CD4-positive, alpha-beta memory T cell (primary cell): ENCODE data around the gene MCM5. TPM values are rescaled to one million over a fixed set of nuclear protein-coding genes. Genes with fewer than 3 reads are reported as not detected.

Experiments
- CTCF ChIA-PET: fragments of 350-600 bp; sonication (Branson Sonifier 250); formaldehyde crosslinking; loops from one replicate; lab custom pipeline; 2021; ENCODE audit warnings: inconsistent platforms; ENCODE audit not compliant: partially characterized antibody; lab: Charles Lee
- POLR2A ChIA-PET: fragments of 350-600 bp; sonication (Branson Sonifier 250); formaldehyde crosslinking; loops from one replicate; lab custom pipeline; 2021; ENCODE audit not compliant: partially characterized antibody; lab: Charles Lee
- DNase-seq, 5 donors: peaks; one replicate each; pipeline versions ENCODE4 v3.0.0 to v3.0.0-alpha.2; 2020 to 2022; ENCODE audit warnings: mixed read lengths in 1 of 5
- H3K27ac ChIP-seq: one replicate; pipeline ENCODE4 v1.7.0; 2013; ENCODE audit warnings: low read depth, low read length
- H3K27me3 ChIP-seq: 2 replicates; pipeline ENCODE4 v1.7.0; 2013; ENCODE audit warnings: mild to moderate bottlenecking, low read length, moderate library complexity; ENCODE audit not compliant: insufficient read depth
- H3K36me3 ChIP-seq: 2 replicates; pipeline ENCODE4 v1.7.0; 2013; ENCODE audit warnings: mild to moderate bottlenecking, low read length, moderate library complexity; ENCODE audit not compliant: insufficient read depth
- H3K4me1 ChIP-seq: 2 replicates; pipeline ENCODE4 v1.7.0; 2013; ENCODE audit warnings: mild to moderate bottlenecking, low read length, moderate library complexity; ENCODE audit not compliant: insufficient read depth
- H3K4me3 ChIP-seq, 2 donors: one replicate each; pipeline ENCODE4 v1.7.0; 2013; ENCODE audit warnings: low read length in 2 of 2, mild to moderate bottlenecking in 1 of 2
- H3K9me3 ChIP-seq, 2 donors: one replicate each; pipeline ENCODE4 v1.7.0; 2013; ENCODE audit warnings: low read length in 2 of 2, control low read depth in 1 of 2; ENCODE audit not compliant: control insufficient read depth in 1 of 2
- H3K27ac Mint-ChIP-seq, 7 donors: one replicate each; pipeline ENCODE4 v1.8.0; 2020 to 2021; ENCODE audit warnings: mixed read lengths in 7 of 7, mild to moderate bottlenecking in 6 of 7, inconsistent platforms in 3 of 7, moderate library complexity in 3 of 7
- H3K27me3 Mint-ChIP-seq, 2 donors: one replicate each; pipeline ENCODE4 v1.8.0; 2020 to 2021; ENCODE audit warnings: mixed read lengths in 2 of 2
- H3K36me3 Mint-ChIP-seq, 2 donors: one replicate each; pipeline ENCODE4 v1.8.0; 2020 to 2021; ENCODE audit warnings: mixed read lengths in 2 of 2, inconsistent platforms in 1 of 2, mild to moderate bottlenecking in 1 of 2
- H3K4me1 Mint-ChIP-seq, 4 donors: one replicate each; pipeline ENCODE4 v1.8.0; 2020 to 2021; ENCODE audit warnings: mixed read lengths in 4 of 4, mild to moderate bottlenecking in 1 of 4
- H3K4me3 Mint-ChIP-seq, 8 donors: one replicate each; pipeline ENCODE4 v1.8.0; 2020 to 2021; ENCODE audit warnings: mixed read lengths in 8 of 8, mild to moderate bottlenecking in 7 of 8, moderate library complexity in 6 of 8, inconsistent platforms in 3 of 8
- H3K9me3 Mint-ChIP-seq, 8 donors: one replicate each; pipeline ENCODE4 v1.8.0; 2020 to 2021; ENCODE audit warnings: mixed read lengths in 8 of 8, mild to moderate bottlenecking in 5 of 8, inconsistent platforms in 3 of 8, moderate library complexity in 1 of 8
- intact Hi-C: fragments of 100-400 bp; cut with micrococcal nuclease; formaldehyde crosslinking; loops from one replicate; pipeline ENCODE4 v1.15.1; 2023
- polyA plus RNA-seq, 2 donors: library from polyadenylated mRNA; unstranded; fragments of 300-500 nt; fragmentation: Illumina TruSeq; gene quantifications; one replicate each; pipeline ENCODE4 v1.2.3, GENCODE V29; 2021
- total RNA-seq, 2 experiments: library from RNA; stranded (reverse); gene quantifications; one replicate each; pipeline ENCODE4 v1.2.3, GENCODE V29; 2021

The MCM5 gene
- total and polyA plus RNA-seq, 4 experiments from 2014 or later: 22.0 to 58.1 (median 37.7) TPM

GRCh38 chr22:35379146-35379993, 20.6 kb upstream of the MCM5 start:
- CTCF ChIA-PET: no interaction called here
- intact Hi-C loops: no loop called here
- H3K27ac Mint-ChIP-seq: no peak overlapping the region
- H3K27me3 Mint-ChIP-seq: no peaks in the 10 kb centered on the region
- H3K27ac ChIP-seq: no peak overlapping the region
- H3K4me1 ChIP-seq: peaks cover 22% of the 10 kb centered on the region
- H3K4me1 Mint-ChIP-seq: peaks cover 6 to 22% (median 15%) of the 10 kb centered on the region in 4 donors
- H3K27me3 ChIP-seq: peaks cover 7% of the 10 kb centered on the region
- no peak overlapping the region for H3K4me3 ChIP-seq
- DNase-seq: no peak
- POLR2A ChIA-PET: no interaction called here
- H3K36me3 ChIP-seq: no peaks in the 10 kb centered on the region
- H3K9me3 Mint-ChIP-seq: peaks cover 0 to 2% (median 0%) of the 10 kb centered on the region in 8 donors
- peak overlapping the region in 1 of 8 donors; percentile 16 for H3K4me3 Mint-ChIP-seq
- no peaks in the 10 kb centered on the region for H3K9me3 ChIP-seq
- H3K36me3 Mint-ChIP-seq: no peaks in the 10 kb centered on the region

DNA sequence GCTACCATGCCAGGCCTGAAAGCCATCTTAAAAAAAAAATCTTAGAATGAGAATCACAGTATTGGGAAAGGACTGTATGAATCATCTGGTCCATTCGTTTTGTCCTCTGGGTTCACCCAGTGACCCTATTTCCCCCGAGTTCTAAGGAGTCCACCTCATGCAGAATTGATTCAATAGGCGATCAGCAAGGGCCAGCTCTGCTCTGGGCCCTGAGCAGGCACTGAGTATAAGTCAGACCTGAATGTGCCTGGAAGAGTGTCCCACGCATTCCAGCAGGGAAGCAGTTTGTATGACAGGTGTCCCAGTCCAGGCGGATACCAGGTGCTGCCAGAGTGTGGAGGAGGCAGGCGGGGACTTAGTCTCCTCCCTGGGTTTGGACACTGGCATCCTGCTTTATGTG, 19.9 kb upstream of the MCM5 start:
- H3K27ac Mint-ChIP-seq: peak overlapping the region in 1 of 7 donors; percentile 65
- CTCF ChIA-PET: no interaction called here

DNA sequence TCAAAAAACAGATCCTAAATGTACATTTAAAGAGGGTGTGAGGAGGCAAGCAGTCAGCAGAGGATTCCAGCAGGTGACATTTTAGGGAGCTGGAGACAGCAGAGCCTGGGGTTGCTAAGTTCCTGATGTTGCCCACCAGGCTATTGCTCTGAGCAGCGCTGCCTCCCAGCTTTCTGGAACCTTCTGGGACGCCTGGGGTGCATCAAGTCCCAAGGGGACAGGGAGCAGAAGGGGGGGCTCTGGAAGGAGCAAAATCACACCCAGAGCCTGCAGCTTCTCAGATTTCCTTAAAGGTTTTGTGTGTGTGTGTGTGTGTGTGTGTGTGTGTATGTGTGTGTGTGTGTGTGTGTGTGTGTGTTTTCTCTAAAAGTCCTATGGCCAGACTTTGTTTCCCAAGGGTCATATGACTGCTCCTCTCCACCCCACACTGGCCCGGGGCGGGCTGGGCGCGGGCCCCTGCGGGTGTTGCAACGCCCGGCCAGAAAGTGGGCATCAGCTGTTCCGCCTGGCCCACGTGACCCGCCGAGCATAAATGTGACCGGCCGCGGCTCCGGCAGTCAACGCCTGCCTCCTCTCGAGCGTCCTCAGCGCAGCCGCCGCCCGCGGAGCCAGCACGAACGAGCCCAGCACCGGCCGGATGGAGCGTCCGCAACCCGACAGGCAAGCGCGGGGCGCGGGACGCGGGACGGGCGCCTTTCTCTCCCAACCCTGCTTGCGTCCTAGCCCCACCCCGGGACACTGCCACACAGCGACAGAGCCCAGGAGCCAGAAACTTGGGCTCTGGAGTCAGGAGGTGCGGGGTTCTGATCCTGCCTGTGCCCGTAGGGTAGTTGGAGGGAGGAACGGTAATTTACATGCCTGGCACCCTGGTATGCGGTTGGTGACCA, 19.2 kb upstream of the MCM5 start, which contains the start of gene HMOX1:
HMOX1 (plus strand) TSS at position 560 of the 887 bp plus-strand sequence; CDS start at position 638, 78 bp downstream.
- intact Hi-C loops: no loop called here
- H3K27me3 Mint-ChIP-seq: peaks cover 0 to 5% of the 10 kb centered on the region in 2 donors
- H3K27ac ChIP-seq: no peak within 1 kb of the TSS
- H3K4me1 Mint-ChIP-seq: peaks cover 6 to 22% (median 15%) of the 10 kb centered on the region in 4 donors
- peaks cover 7% of the 10 kb centered on the region for H3K27me3 ChIP-seq
- H3K36me3 Mint-ChIP-seq: no peaks in the 10 kb centered on the region
- peaks cover 0 to 2% (median 0%) of the 10 kb centered on the region in 8 donors for H3K9me3 Mint-ChIP-seq
- no peak within 1 kb of the TSS for H3K4me3 ChIP-seq
- DNase-seq: peak in 2 of 5 donors; percentile 38 to 49
- peak within 1 kb of the TSS in 2 of 7 donors; percentile 54 to 65 for H3K27ac Mint-ChIP-seq
- no peaks in the 10 kb centered on the region for H3K9me3 ChIP-seq
- H3K4me1 ChIP-seq: peaks cover 22% of the 10 kb centered on the region
- no peaks in the 10 kb centered on the region for H3K36me3 ChIP-seq
- peak within 1 kb of the TSS; percentile 17 to 64 (median 54) for H3K4me3 Mint-ChIP-seq
- CTCF ChIA-PET: no interaction called here
- POLR2A ChIA-PET: no interaction called here

More for the DNA sequence above, 19.9 kb upstream of the MCM5 start:
- Mint-ChIP-seq H3K36me3 (no peaks in the 10 kb centered on the region), H3K27me3 (peaks cover 0 to 5% of the 10 kb centered on the region in 2 donors), H3K4me1 (peaks cover 6 to 22% (median 15%) of the 10 kb centered on the region in 4 donors), H3K9me3 (peaks cover 0 to 2% (median 0%) of the 10 kb centered on the region in 8 donors), H3K4me3 (peak overlapping the region in 3 of 8 donors; percentile 11 to 63 (median 16))
- Histone ChIP-seq H3K9me3 (no peaks in the 10 kb centered on the region), H3K4me1 (peaks cover 22% of the 10 kb centered on the region), H3K4me3 (no peak overlapping the region), H3K36me3 (no peaks in the 10 kb centered on the region), H3K27ac (no peak overlapping the region), H3K27me3 (peaks cover 7% of the 10 kb centered on the region)
- DNase-seq: no peak
- intact Hi-C loops: no loop called here
- POLR2A ChIA-PET: no interaction called here

- POLR2A ChIA-PET: no interaction called here
- intact Hi-C loops: no loop called here
- CTCF ChIA-PET: no interaction called here
These were observed 18.4 kb upstream of the MCM5 start for GRCh38 chr22:35381424-35382009.

DNA sequence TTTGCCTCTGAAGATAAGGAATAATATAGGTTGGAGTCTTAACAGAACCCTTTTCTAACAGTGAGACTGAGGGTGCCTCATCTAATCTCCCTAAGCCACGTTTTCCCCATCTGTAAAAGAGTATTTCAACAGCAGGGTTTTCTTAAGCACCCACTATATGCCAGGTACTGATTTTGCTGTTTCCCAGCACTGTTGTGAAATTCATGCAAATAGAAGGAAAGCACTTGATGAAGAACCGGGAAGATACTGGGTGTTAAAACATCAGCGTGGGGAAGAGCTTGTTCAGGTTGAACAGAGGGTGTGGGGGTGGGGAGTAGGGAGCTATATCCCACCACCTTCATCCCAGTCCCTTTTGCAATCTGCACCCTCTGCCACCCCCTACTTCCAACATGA, 16.3 kb upstream of the MCM5 start:
- Mint-ChIP-seq H3K27ac (no peak overlapping the region), H3K27me3 (peaks cover 3 to 8% of the 10 kb centered on the region in 2 donors), H3K9me3 (peaks cover 0 to 2% (median 0%) of the 10 kb centered on the region in 8 donors), H3K4me1 (peaks cover 0 to 10% (median 6%) of the 10 kb centered on the region in 4 donors), H3K36me3 (no peaks in the 10 kb centered on the region), H3K4me3 (no peak overlapping the region)
- Histone ChIP-seq H3K36me3 (no peaks in the 10 kb centered on the region), H3K27ac (no peak overlapping the region), H3K9me3 (no peaks in the 10 kb centered on the region), H3K27me3 (peaks cover 7% of the 10 kb centered on the region), H3K4me1 (peaks cover 11% of the 10 kb centered on the region), H3K4me3 (no peak overlapping the region)
- DNase-seq: no peak
- ChIA-PET CTCF (no interaction called here), POLR2A (no interaction called here)
- intact Hi-C loops: no loop called here

More at GRCh38 chr22:35381424-35382009, 18.4 kb upstream of the MCM5 start:
- H3K27me3 ChIP-seq: peaks cover 7% of the 10 kb centered on the region
- Mint-ChIP-seq H3K27ac (peak overlapping the region in 2 of 7 donors; percentile 7 to 54), H3K4me1 (peaks cover 6 to 22% (median 15%) of the 10 kb centered on the region in 4 donors), H3K9me3 (peaks cover 0 to 2% (median 0%) of the 10 kb centered on the region in 8 donors), H3K27me3 (peaks cover 1 to 5% of the 10 kb centered on the region in 2 donors), H3K4me3 (peak overlapping the region in 7 of 8 donors; percentile 32 to 64 (median 60)), H3K36me3 (no peaks in the 10 kb centered on the region)
- H3K4me1 ChIP-seq: peaks cover 21% of the 10 kb centered on the region
- no peaks in the 10 kb centered on the region for H3K36me3 ChIP-seq
- no peaks in the 10 kb centered on the region for H3K9me3 ChIP-seq
- no peak overlapping the region for H3K27ac ChIP-seq
- no peak overlapping the region for H3K4me3 ChIP-seq
- no peak for DNase-seq

- intact Hi-C loops: no loop called here
- H3K4me1 ChIP-seq: peaks cover 11% of the 10 kb centered on the region
- POLR2A ChIA-PET: interaction anchor here (0.6 kb wide), 1 partner anchor 11 kb away, joined by 4 read pairs; no protein-coding TSS in a partner anchor
- H3K27me3 Mint-ChIP-seq: peaks cover 3 to 10% of the 10 kb centered on the region in 2 donors
- H3K27ac ChIP-seq: no peak overlapping the region
- DNase-seq: no peak
- peaks cover 7% of the 10 kb centered on the region for H3K27me3 ChIP-seq
- H3K36me3 Mint-ChIP-seq: no peaks in the 10 kb centered on the region
- no peaks in the 10 kb centered on the region for H3K36me3 ChIP-seq
- peaks cover 0 to 2% (median 0%) of the 10 kb centered on the region in 8 donors for H3K9me3 Mint-ChIP-seq
- H3K4me3 ChIP-seq: no peak overlapping the region
- CTCF ChIA-PET: no interaction called here
- no peak overlapping the region for H3K27ac Mint-ChIP-seq
- H3K9me3 ChIP-seq: no peaks in the 10 kb centered on the region
- H3K4me3 Mint-ChIP-seq: no peak overlapping the region
- peaks cover 0 to 10% (median 6%) of the 10 kb centered on the region in 4 donors for H3K4me1 Mint-ChIP-seq
These were observed 15.4 kb upstream of the MCM5 start for GRCh38 chr22:35384527-35384926.
